Neural cell (in vitro differentiated cells): ENCODE data around the gene PEAK1.

ENCODE experiments used
- CTCF ChIP-seq: fragments of 450-650 bp; IDR thresholded peaks from 2 replicates; pipeline ENCODE4 v1.5.1; 2014; ENCODE audit warnings: antibody characterized with exemption, mild to moderate bottlenecking, moderate library complexity; ENCODE audit not compliant: poor library complexity, severe bottlenecking
- POLR2AphosphoS5 ChIP-seq: IDR thresholded peaks from 2 replicates; pipeline ENCODE4 v1.6.1; 2012

GRCh38 chr15:77201665-77202064 is 218.2 kb downstream of the PEAK1 start:
- TF ChIP-seq POLR2AphosphoS5: no peak
- TF ChIP-seq CTCF: no peak
